Esophagus muscularis mucosa (tissue), 4 donors: ENCODE results near the gene NT5DC2. TPM values are rescaled to one million over a fixed set of nuclear protein-coding genes. Genes with fewer than 3 reads are reported as not detected.

Experiments used
- DNase-seq: peaks from one replicate; pipeline ENCODE4 v3.0.0-alpha.2; 2017; ENCODE audit errors: extremely low spot score
- H3K27ac ChIP-seq, 4 donors: fragments of 200-600 bp; sonication (generic); replicated peaks in 1 of 4; 1 replicate in 3 of 4; 2 replicates in 1 of 4; pipeline ENCODE4 v1.5.1; 2016 to 2019; ENCODE audit warnings: mild to moderate bottlenecking in 1 of 4
- H3K27me3 ChIP-seq, 4 donors: fragments of 200-600 bp; sonication (generic); one replicate each; pipeline versions ENCODE4 v1.5.1 to v1.6.0; 2016 to 2019
- H3K36me3 ChIP-seq, 4 donors: fragments of 200-600 bp; sonication (generic); one replicate each; pipeline ENCODE4 v1.5.1; 2016 to 2019
- H3K4me1 ChIP-seq, 4 donors: fragments of 200-600 bp; sonication (generic); one replicate each; pipeline ENCODE4 v1.5.1; 2016 to 2019
- H3K4me3 ChIP-seq, 4 donors: fragments of 200-600 bp; sonication (generic); 1 replicate in 2 of 4; 2 replicates in 2 of 4; pipeline ENCODE4 v1.5.1; 2016 to 2019; ENCODE audit warnings: mild to moderate bottlenecking in 4 of 4, moderate library complexity in 1 of 4
- H3K9me3 ChIP-seq, 4 donors: fragments of 200-600 bp; sonication (generic); 1 replicate in 3 of 4; 2 replicates in 1 of 4; pipeline ENCODE4 v1.5.1; 2016 to 2019
- CTCF ChIP-seq, 3 experiments: fragments of 200-600 bp in 2 of 3; fragments of 450-650 bp in 1 of 3; sonication (generic) in 2 of 3; IDR thresholded peaks; one replicate each; pipeline ENCODE4 v1.5.1; 2017 to 2019; ENCODE audit warnings: antibody characterized with exemption in 3 of 3, mild to moderate bottlenecking in 2 of 3, moderate library complexity in 1 of 3
- EP300 ChIP-seq: sonication (generic); formaldehyde crosslinking; IDR thresholded peaks from one replicate; pipeline ENCODE4 v1.6.1; 2017; ENCODE audit warnings: antibody characterized with exemption
- POLR2A ChIP-seq: fragments of 450-650 bp; IDR thresholded peaks from one replicate; pipeline ENCODE4 v1.6.1; 2017; ENCODE audit warnings: antibody characterized with exemption, moderate library complexity, mild to moderate bottlenecking, low read depth
- POLR2AphosphoS5 ChIP-seq, 2 donors: sonication (generic); formaldehyde crosslinking; IDR thresholded peaks; one replicate each; pipeline ENCODE4 v1.6.1; 2017; ENCODE audit warnings: antibody characterized with exemption in 2 of 2
- WGBS: methylation state at CpG from one replicate; pipeline ENCODE4 v1.1.5; 2018; 5-methylcytosine and 5-hydroxymethylcytosine counted together
- intact Hi-C: fragments of 100-400 bp; cut with DNase I; formaldehyde crosslinking; loops from one replicate; pipeline ENCODE4 v1.15.1; 2023
- total RNA-seq, 4 donors: library from RNA; depleted of rRNA; stranded (reverse); fragments of >200 nt; gene quantifications; one replicate each; pipeline versions ENCODE4 v1.1.0 to v1.2.1, GENCODE V29; 2016

The NT5DC2 gene
- total RNA-seq, 4 donors from 2014 or later, result 58.0 to 87.4 (median 72.9) TPM

DNA sequence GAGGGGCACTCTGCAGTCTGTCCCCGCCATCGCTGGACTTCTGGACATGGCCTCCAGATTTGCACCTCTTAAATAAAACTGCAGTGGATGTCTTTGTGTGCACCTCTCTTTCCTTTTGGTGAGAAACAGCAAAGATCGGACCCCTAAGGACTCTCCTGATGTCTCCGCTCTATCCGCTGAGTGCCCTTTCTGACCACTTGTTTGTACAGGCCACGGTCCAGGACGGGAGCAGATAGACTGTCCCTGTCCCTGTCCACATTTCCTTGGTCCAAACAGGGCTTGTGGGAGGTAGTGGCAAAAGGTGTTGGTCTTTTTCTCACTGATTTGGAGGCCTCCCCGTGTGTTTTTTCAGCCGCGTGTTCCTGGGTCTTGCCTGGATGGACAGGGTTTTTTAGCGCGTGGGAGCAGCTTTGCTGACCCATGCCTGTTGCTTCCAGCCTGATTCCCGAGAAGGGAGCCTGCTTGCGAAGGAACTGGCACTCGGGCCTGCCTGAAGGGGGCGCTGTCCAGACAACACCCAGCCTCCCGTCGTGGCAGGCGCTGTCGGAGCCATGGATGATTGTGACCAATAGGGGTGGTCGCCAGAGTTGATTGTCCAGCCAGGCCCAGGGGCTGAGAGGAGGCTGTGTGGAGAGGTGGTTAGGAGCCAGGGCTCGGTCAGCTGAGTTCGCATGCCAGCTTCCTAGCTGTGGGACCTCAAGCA is 51.7 kb downstream of the NT5DC2 start:
- no peak for DNase-seq
- whole genome bisulfite sequencing, result 95% methylated on average over 10 of the region's 23 CpGs
- TF ChIP-seq EP300, result no peak
- TF ChIP-seq POLR2AphosphoS5 (IDR thresholded peaks at IDR 0.05), result no peak
- TF ChIP-seq CTCF (IDR thresholded peaks at IDR 0.05), result peak in 2 of 3 experiments; percentile 10 to 31
- no peak for TF ChIP-seq POLR2A
- Histone ChIP-seq H3K36me3 (peaks cover 51 to 95% (median 80%) of the 10 kb centered on the region in 4 donors), H3K4me3 (no peak overlapping the region), H3K27me3 (no peaks in the 10 kb centered on the region), H3K9me3 (no peaks in the 10 kb centered on the region), H3K27ac (peak overlapping the region in 3 of 4 donors; percentile 67 to 84 (median 80)), H3K4me1 (peaks cover 27 to 52% (median 36%) of the 10 kb centered on the region in 4 donors)
- intact Hi-C loops, result no loop called here

GRCh38 chr3:52480768-52481715 is 52.6 kb downstream of the NT5DC2 start:
- peaks cover 52 to 95% (median 80%) of the 10 kb centered on the region in 4 donors for H3K36me3 ChIP-seq
- H3K9me3 ChIP-seq, result no peaks in the 10 kb centered on the region
- peak overlapping the region in 2 of 4 donors; percentile 58 to 67 for H3K27ac ChIP-seq
- peaks cover 27 to 51% (median 36%) of the 10 kb centered on the region in 4 donors for H3K4me1 ChIP-seq
- no peak for TF ChIP-seq CTCF (IDR thresholded peaks at IDR 0.05)
- no peak for TF ChIP-seq POLR2AphosphoS5 (IDR thresholded peaks at IDR 0.05)
- TF ChIP-seq POLR2A, result no peak
- no peak for TF ChIP-seq EP300
- no peaks in the 10 kb centered on the region for H3K27me3 ChIP-seq
- DNase-seq, result no peak
- 78% methylated on average over 27 of the region's 27 CpGs for WGBS
- H3K4me3 ChIP-seq, result no peak overlapping the region
- intact Hi-C loops, result no loop called here

GRCh38 chr3:52479877-52480575 is 53.6 kb downstream of the NT5DC2 start:
- H3K27me3 ChIP-seq, result no peaks in the 10 kb centered on the region
- no peak for TF ChIP-seq POLR2AphosphoS5 (IDR thresholded peaks at IDR 0.05)
- no peak for TF ChIP-seq CTCF (IDR thresholded peaks at IDR 0.05)
- no peak for TF ChIP-seq POLR2A
- no peak for TF ChIP-seq EP300
- no peak for DNase-seq
- intact Hi-C loops, result loop anchor here (10.0 kb wide), 1 partner anchor 205 kb away; the partner anchor contains the start of genes GNL3 and PBRM1
- H3K4me1 ChIP-seq, result peaks cover 22 to 41% (median 27%) of the 10 kb centered on the region in 4 donors
- 86% methylated on average over 7 of the region's 16 CpGs for WGBS
- peak overlapping the region in 1 of 4 donors; percentile 7 for H3K4me3 ChIP-seq
- H3K27ac ChIP-seq, result peak overlapping the region; percentile 0 to 58 (median 24)
- peaks cover 62 to 97% (median 80%) of the 10 kb centered on the region in 4 donors for H3K36me3 ChIP-seq
- no peaks in the 10 kb centered on the region for H3K9me3 ChIP-seq

- Histone ChIP-seq H3K27ac (peak overlapping the region in 3 of 4 donors; percentile 0 to 30 (median 17)), H3K4me1 (peaks cover 14 to 33% (median 19%) of the 10 kb centered on the region in 4 donors), H3K36me3 (peaks cover 67 to 98% (median 86%) of the 10 kb centered on the region in 4 donors), H3K4me3 (no peak overlapping the region), H3K9me3 (no peaks in the 10 kb centered on the region), H3K27me3 (no peaks in the 10 kb centered on the region)
- no peak for TF ChIP-seq POLR2A
- no peak for TF ChIP-seq EP300
- no peak for TF ChIP-seq CTCF (IDR thresholded peaks at IDR 0.05)
- no peak for TF ChIP-seq POLR2AphosphoS5 (IDR thresholded peaks at IDR 0.05)
- intact Hi-C loops, result loop anchor here (10.0 kb wide), 1 partner anchor 206 kb away; the partner anchor contains the start of genes GNL3 and PBRM1
- DNase-seq, result no peak
- 98% methylated on average over 7 of the region's 7 CpGs for WGBS
Measured at GRCh38 chr3:52479037-52479876, 54.4 kb downstream of the NT5DC2 start.
